ENCODE data around the gene ADAMTSL1.

DNA sequence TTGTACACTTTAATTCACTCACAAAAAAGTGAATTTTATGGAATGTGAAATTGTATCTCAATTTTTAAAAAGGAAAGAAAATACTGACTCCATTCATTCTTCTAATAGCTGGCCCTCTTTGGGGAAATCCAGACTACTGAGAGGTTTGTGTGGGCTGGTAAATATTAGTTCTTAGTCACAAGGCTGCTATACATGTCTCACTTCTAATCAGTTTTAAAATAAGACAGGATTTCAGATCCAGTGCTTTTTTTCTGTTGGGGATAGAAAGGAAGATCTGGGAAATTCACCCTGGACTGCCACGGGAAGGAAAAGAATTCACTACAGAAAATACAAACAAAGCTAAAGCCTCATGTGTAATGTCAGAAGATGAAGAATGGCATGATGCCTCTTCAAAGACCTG lies 32.7 kb upstream of the ADAMTSL1 start:
- no peak for TF ChIP-seq POLR2A (IDR thresholded peaks at IDR 0.05)
- TF ChIP-seq, protein P1, sequence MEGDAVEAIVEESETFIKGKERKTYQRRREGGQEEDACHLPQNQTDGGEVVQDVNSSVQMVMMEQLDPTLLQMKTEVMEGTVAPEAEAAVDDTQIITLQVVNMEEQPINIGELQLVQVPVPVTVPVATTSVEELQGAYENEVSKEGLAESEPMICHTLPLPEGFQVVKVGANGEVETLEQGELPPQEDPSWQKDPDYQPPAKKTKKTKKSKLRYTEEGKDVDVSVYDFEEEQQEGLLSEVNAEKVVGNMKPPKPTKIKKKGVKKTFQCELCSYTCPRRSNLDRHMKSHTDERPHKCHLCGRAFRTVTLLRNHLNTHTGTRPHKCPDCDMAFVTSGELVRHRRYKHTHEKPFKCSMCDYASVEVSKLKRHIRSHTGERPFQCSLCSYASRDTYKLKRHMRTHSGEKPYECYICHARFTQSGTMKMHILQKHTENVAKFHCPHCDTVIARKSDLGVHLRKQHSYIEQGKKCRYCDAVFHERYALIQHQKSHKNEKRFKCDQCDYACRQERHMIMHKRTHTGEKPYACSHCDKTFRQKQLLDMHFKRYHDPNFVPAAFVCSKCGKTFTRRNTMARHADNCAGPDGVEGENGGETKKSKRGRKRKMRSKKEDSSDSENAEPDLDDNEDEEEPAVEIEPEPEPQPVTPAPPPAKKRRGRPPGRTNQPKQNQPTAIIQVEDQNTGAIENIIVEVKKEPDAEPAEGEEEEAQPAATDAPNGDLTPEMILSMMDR (IDR thresholded peaks at IDR 0.05): no peak

All from suprapubic skin (tissue), 3 donors.